Measurements from ENCODE around the gene MAP3K20. TPM values are rescaled to one million over a fixed set of nuclear protein-coding genes. Genes with fewer than 3 reads are reported as not detected.

Gene MAP3K20
- total and polyA plus RNA-seq, 2 donors (not counting 1 experiment from before 2014, with no cell fraction given), result 105 to 138 TPM

DNA sequence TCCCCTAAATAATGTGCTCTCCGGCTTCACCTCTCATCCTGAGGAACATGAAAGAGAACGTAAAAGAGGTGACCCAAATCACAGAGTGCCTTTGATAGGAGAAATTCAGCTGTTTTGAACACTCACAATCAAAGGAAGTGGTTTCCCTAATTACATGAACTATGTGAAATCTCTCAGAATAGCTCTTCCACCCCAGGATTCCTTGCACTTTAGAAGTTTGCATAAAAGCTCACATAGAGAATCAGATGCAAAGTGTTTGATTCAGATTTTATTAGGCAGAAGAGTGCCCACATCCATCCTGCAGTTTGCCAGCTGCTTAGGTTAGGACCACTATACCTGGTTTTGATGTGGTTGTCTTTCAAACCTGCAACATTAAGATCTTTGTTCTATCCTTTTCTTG is 61.0 kb downstream of the MAP3K20 start:
- peak overlapping the region; percentile 50 for H3K4me2 ChIP-seq (ENCODE audit: extremely low read depth, insufficient read depth, low read length)
- peaks cover 4% of the 10 kb centered on the region for H3K79me2 ChIP-seq (ENCODE audit: control insufficient read depth, insufficient read depth, low read length)
- H3K27ac ChIP-seq (ENCODE audit: insufficient read depth, low read length), result peak overlapping the region; percentile 18
- H3K36me3 ChIP-seq (ENCODE audit: control insufficient read depth, insufficient read depth, low read length), result no peaks in the 10 kb centered on the region
- TF ChIP-seq EZH2 (IDR thresholded peaks at IDR 0.05; ENCODE audit: low read length, missing control alignments), result no peak
- TF ChIP-seq, protein P1, sequence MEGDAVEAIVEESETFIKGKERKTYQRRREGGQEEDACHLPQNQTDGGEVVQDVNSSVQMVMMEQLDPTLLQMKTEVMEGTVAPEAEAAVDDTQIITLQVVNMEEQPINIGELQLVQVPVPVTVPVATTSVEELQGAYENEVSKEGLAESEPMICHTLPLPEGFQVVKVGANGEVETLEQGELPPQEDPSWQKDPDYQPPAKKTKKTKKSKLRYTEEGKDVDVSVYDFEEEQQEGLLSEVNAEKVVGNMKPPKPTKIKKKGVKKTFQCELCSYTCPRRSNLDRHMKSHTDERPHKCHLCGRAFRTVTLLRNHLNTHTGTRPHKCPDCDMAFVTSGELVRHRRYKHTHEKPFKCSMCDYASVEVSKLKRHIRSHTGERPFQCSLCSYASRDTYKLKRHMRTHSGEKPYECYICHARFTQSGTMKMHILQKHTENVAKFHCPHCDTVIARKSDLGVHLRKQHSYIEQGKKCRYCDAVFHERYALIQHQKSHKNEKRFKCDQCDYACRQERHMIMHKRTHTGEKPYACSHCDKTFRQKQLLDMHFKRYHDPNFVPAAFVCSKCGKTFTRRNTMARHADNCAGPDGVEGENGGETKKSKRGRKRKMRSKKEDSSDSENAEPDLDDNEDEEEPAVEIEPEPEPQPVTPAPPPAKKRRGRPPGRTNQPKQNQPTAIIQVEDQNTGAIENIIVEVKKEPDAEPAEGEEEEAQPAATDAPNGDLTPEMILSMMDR (conservative IDR thresholded peaks at IDR 0.05 in 1 of 2, IDR thresholded peaks at IDR 0.05 in 1 of 2; ENCODE audit: low read depth in 1 of 2, low read length in 2 of 2), result no peak
- no peak for DNase-seq (ENCODE audit: low read depth in 2 of 2)
- H3K4me1 ChIP-seq (ENCODE audit: control insufficient read depth, extremely low read depth, insufficient read depth, low read length), result peaks cover 5% of the 10 kb centered on the region
- H2AFZ ChIP-seq (ENCODE audit: low read length), result no peak overlapping the region
- H3K27me3 ChIP-seq (ENCODE audit: control insufficient read depth, insufficient read depth, low read length), result no peaks in the 10 kb centered on the region
- H3K4me3 ChIP-seq (replicated peaks in 1 of 4; ENCODE audit: control extremely low read depth in 1 of 4, insufficient read depth in 1 of 4, low read depth in 3 of 4, low read length in 4 of 4), result no peak overlapping the region
- H3K9ac ChIP-seq (ENCODE audit: insufficient read depth, low read length), result no peak overlapping the region
- no peaks in the 10 kb centered on the region for H4K20me1 ChIP-seq (ENCODE audit: control insufficient read depth, extremely low read depth, insufficient read depth, low read length)
- H3K9me3 ChIP-seq (ENCODE audit: control insufficient read depth, insufficient read depth, low read depth, low read length), result no peaks in the 10 kb centered on the region

DNA sequence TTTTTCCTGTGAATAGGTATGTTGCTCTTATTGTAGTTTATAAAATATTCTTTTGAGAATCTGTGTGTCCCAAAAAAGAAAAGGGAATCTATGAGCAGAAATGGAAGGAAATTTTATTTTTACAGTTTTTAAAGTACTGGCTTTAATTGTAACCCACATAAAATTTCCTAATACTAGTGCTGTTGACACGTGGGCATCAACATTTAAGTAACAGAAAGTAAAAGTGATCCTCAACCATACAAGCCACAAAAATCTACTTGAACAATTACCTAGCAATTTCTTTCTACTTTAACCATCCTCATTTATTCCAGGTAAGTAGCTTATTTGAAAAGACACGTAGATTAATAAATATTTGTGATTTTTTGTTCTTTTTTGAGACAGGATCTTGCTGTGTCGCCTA is 62.0 kb downstream of the MAP3K20 start:
- TF ChIP-seq, protein P1 (conservative IDR thresholded peaks at IDR 0.05 in 1 of 2, IDR thresholded peaks at IDR 0.05 in 1 of 2; ENCODE audit: low read depth in 1 of 2, low read length in 2 of 2), result no peak
- TF ChIP-seq EZH2 (IDR thresholded peaks at IDR 0.05; ENCODE audit: low read length, missing control alignments), result no peak
- Histone ChIP-seq H3K36me3 (ENCODE audit: control insufficient read depth, insufficient read depth, low read length) (no peaks in the 10 kb centered on the region), H3K9me3 (ENCODE audit: control insufficient read depth, insufficient read depth, low read depth, low read length) (no peaks in the 10 kb centered on the region), H3K27ac (ENCODE audit: insufficient read depth, low read length) (no peak overlapping the region), H3K4me3 (replicated peaks in 1 of 4; ENCODE audit: control extremely low read depth in 1 of 4, insufficient read depth in 1 of 4, low read depth in 3 of 4, low read length in 4 of 4) (no peak overlapping the region), H3K9ac (ENCODE audit: insufficient read depth, low read length) (no peak overlapping the region), H3K4me1 (ENCODE audit: control insufficient read depth, extremely low read depth, insufficient read depth, low read length) (peaks cover 5% of the 10 kb centered on the region), H3K79me2 (ENCODE audit: control insufficient read depth, insufficient read depth, low read length) (peaks cover 4% of the 10 kb centered on the region), H2AFZ (ENCODE audit: low read length) (no peak overlapping the region), H4K20me1 (ENCODE audit: control insufficient read depth, extremely low read depth, insufficient read depth, low read length) (no peaks in the 10 kb centered on the region), H3K4me2 (ENCODE audit: extremely low read depth, insufficient read depth, low read length) (no peak overlapping the region), H3K27me3 (ENCODE audit: control insufficient read depth, insufficient read depth, low read length) (no peaks in the 10 kb centered on the region)
- DNase-seq (ENCODE audit: low read depth in 2 of 2), result no peak

DNA sequence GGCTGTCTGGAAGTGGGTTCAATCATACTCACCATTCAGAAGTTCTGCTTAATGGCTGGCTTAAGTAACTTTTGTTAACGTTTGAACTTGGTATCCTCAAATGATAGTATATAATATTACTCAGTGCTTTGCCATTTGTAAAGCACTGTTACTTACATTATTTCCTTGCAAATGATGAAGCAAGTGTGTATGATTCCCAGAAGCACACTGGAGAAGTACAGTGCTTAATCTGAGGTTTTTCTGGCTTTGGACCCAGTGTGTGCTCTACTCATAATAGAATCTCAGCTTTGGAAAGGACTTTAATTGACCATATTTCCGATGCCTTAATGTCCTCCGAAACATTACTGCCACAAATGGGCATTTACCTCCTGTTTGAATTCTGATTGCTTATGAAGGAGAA is 63.3 kb downstream of the MAP3K20 start:
- no peak overlapping the region for H3K4me3 ChIP-seq (replicated peaks in 1 of 4; ENCODE audit: control extremely low read depth in 1 of 4, insufficient read depth in 1 of 4, low read depth in 3 of 4, low read length in 4 of 4)
- no peaks in the 10 kb centered on the region for H3K27me3 ChIP-seq (ENCODE audit: control insufficient read depth, insufficient read depth, low read length)
- no peak overlapping the region for H3K4me2 ChIP-seq (ENCODE audit: extremely low read depth, insufficient read depth, low read length)
- no peak overlapping the region for H2AFZ ChIP-seq (ENCODE audit: low read length)
- H3K9me3 ChIP-seq (ENCODE audit: control insufficient read depth, insufficient read depth, low read depth, low read length), result no peaks in the 10 kb centered on the region
- H3K36me3 ChIP-seq (ENCODE audit: control insufficient read depth, insufficient read depth, low read length), result no peaks in the 10 kb centered on the region
- peaks cover 5% of the 10 kb centered on the region for H3K4me1 ChIP-seq (ENCODE audit: control insufficient read depth, extremely low read depth, insufficient read depth, low read length)
- H3K27ac ChIP-seq (ENCODE audit: insufficient read depth, low read length), result no peak overlapping the region
- TF ChIP-seq, protein P1 (conservative IDR thresholded peaks at IDR 0.05 in 1 of 2, IDR thresholded peaks at IDR 0.05 in 1 of 2; ENCODE audit: low read depth in 1 of 2, low read length in 2 of 2), result no peak
- no peak for TF ChIP-seq EZH2 (IDR thresholded peaks at IDR 0.05; ENCODE audit: low read length, missing control alignments)
- H3K9ac ChIP-seq (ENCODE audit: insufficient read depth, low read length), result no peak overlapping the region
- no peaks in the 10 kb centered on the region for H4K20me1 ChIP-seq (ENCODE audit: control insufficient read depth, extremely low read depth, insufficient read depth, low read length)
- peaks cover 2% of the 10 kb centered on the region for H3K79me2 ChIP-seq (ENCODE audit: control insufficient read depth, insufficient read depth, low read length)
- DNase-seq (ENCODE audit: low read depth in 2 of 2), result no peak
